SK-N-MC (cell line): ENCODE data around the gene SLC1A7.

Experiments
- EZH2 ChIP-seq: fragments of 200-600 bp; sonication (generic); IDR thresholded peaks from one replicate; pipeline ENCODE4 v1.6.1; 2017; ENCODE audit warnings: antibody characterized with exemption
- POLR2AphosphoS5 ChIP-seq: IDR thresholded peaks from 2 replicates; pipeline ENCODE4 v1.6.1; 2012; ENCODE audit warnings: mild to moderate bottlenecking, low read depth, low read length, borderline replicate concordance

DNA sequence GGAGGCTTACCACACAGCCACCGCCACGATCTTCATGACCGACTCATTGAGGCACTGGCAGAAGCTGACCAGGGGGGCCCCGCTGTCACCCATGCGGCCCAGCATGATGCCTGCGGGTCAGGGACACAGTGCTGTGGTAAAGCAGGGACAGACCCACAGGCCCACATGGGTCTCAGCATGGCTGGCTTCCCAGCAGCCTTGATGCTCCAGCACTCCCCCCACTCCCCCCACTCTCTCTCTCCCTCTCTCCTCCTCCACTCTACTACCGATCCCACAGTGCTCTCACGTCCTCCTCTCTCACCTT, 49.0 kb downstream of the SLC1A7 start:
- TF ChIP-seq EZH2, result no peak
- no peak for TF ChIP-seq POLR2AphosphoS5
